ENCODE measurements around the gene UBE2M.
A peak's percentile ranks its signal among the peaks of the same experiment; 100 is the strongest.

UBE2M gene

DNA sequence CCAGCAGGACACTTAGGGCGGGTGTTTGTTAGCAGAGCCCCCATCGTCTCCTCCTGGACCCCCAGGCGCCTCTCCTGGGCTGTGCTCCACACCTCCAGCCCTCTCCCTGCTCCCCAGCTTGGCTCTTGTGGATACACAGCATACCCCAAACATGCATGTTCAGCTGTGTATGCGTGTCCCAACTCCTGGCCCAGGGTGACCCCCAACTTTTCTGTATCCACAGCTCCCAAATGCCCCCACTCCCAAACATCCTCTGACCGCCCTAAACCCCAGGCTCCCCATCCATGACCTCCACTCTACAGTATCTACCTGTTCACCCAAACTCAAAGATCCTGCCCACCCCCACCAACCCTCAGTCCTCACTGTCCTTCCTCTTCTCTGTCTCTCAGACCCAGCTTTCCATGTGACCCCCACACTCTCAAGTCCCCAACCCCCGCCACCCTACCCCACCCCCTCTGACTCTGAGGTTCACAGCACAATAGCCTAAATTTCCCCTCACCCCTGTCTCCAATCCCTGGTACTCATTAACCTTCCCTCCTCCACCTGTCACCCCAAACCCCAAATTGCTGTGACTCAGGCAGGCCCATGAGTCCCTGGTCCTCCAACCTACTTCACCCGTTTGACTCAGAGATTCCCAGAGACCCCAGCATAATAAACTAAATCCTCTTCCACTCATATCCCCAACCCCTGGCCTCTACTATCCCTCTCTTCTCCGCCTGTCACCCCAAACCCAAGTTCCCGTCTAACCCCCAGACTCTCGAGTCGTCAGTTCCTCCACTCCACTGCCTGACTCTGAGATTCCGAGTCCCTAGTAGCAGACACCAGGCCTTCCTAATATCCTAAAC, 968 bp downstream of the UBE2M start:
- intact Hi-C loops (cut with DNase I): loop anchor here (2.0 kb wide), 1 partner anchor 15 kb away; the partner anchor contains the start of gene MZF1
- peak in 2 of 10 donors; percentile 33 to 43 for DNase-seq

DNA sequence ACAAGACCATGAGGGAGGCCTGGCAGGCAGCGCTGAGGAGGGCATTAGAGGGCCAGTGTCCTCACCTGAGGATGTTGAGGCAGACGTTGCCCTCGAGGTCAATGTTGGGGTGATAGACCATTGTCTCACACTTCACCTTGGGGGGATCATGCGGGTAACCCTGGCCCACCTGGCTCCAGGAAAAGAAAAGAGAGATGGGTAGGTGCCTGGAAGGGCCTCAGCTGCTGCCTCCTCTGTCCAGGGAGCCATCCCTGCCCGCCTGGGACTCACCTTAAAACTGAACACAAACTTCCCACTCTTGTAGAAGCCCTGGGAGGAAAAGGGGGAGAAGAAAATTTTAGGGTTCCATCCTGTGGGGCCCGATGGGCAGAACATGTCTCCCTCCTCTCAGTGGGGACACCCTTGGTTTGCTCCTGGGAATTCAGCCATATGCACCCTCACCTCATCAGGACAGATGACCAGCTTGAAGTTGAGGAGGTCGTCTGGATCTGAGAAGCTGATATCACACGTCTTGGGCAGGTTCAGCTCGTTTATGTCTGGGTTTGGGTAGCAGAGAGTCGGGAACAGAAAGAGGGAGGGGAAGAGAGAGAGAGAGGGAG, 1.7 kb downstream of the UBE2M start:
- DNase-seq: peak in 2 of 10 donors; percentile 16 to 24
- intact Hi-C loops (cut with DNase I): no loop called here

DNA sequence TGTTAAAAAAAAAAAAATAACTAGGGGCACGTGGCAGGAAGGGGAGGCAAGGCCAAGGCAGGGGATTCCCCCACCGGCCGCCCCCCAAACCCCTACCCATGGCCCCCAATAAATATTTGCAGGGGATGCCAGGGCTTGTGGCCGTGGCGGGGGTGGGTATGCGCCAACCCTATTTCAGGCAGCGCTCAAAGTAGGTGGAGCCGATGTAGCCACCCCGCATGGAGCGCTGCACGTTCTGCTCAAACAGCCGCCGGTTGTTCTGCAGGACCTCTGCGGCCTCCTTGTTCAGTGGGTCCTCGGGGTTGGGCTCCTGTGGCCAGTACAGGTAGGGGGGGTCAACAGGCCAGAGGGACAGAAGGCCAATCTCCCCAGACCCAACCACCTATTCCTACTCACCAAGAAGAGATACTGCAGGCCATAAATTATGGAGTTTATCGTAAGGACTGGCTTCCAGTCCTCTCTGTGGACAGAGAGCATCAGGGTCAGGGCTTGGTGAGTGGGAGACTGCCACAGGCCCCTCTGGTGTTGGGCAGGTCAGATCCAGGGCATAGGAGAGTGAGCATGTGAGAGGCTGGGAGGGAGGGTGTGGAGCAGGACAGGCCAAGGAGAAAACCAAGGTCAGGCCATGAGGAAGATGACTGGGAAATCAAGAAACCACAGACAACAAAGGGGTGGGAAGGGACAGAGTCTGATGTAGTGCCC, 2.3 kb downstream of the UBE2M start:
- intact Hi-C loops (cut with DNase I): loop anchor here (1.0 kb wide), 1 partner anchor 12 kb away; the partner anchor contains the start of gene TRIM28
- peak in 2 of 10 donors; percentile 41 to 59 for DNase-seq

DNA sequence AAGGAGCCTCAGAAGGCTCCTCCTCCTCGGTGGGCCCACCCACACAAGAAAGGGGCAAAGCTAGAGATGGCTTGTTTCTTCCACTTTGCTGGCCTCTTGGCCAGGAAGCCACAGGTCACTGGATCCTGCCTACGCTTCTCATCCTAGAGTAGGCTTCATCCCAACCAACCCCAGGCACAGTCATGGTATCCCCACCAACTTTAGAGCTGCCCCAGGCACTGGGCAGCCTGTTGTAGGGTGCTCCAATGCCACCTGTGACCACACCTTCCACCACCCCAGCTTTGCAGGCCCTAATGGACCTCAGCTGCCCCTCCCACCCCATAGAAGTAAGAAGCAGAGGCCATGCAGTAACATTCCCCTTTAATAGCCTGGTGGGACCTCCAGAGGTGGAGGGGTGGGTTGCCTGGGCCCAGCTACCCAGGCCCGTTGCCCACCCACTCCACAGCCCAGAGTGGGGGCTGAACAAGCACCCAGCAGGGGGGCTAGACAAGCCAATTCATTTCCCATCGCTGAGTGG, 3.0 kb downstream of the UBE2M start:
- peak in 2 of 10 donors; percentile 43 to 57 for DNase-seq
- intact Hi-C loops (cut with DNase I): loop anchor here (1.0 kb wide), 1 partner anchor 11 kb away; the partner anchor contains the start of gene TRIM28

DNA sequence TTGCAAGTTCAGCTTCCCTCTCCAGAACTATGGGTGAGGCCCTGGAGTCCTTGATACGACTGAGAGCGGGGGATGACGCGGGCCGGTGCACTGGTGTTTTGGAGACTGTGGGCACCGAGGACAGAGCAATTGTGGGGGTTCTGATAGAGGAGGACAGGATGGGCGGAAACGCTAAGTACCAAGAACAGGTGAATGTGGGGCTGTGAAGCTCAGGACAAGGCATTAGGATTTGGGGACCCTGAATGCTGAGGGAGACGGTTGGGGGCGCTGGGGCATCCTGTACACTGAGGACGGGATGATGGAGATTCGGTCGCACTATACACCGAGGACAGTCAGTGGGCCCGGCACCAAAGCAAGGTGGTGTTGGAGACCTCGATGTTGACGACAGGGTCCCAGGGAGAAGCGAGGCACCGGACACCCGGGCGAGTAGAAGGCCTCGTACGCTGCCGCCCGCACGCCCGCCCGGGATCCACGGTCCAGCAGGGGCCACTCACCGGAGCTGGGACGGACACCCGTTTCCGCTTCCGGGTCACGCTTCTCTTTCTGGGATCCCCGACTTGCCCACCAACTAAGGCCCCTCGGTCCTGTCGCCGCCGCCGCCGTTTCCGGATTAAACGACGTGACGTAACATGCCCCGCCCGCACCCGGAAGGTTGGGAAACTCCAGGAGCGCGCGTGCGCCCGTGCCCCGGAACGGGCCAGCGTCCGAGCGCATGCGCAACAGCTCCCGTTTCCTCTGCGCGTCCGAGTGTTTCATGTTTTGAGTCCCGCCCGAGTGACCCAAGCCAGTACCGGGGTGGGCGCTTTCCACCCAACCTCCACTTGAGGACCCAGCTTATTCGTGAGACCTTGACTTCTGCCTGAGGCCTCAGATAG, 3.7 kb downstream of the UBE2M start, which contains the start of gene CHMP2A:
CHMP2A (minus strand) TSS at position 612 of the 875 bp plus-strand sequence. CDS start 893 bp downstream, outside the sequence.
- intact Hi-C loops (cut with DNase I): loop anchor here (1.0 kb wide), 1 partner anchor 10 kb away; the partner anchor contains the start of gene TRIM28

DNA sequence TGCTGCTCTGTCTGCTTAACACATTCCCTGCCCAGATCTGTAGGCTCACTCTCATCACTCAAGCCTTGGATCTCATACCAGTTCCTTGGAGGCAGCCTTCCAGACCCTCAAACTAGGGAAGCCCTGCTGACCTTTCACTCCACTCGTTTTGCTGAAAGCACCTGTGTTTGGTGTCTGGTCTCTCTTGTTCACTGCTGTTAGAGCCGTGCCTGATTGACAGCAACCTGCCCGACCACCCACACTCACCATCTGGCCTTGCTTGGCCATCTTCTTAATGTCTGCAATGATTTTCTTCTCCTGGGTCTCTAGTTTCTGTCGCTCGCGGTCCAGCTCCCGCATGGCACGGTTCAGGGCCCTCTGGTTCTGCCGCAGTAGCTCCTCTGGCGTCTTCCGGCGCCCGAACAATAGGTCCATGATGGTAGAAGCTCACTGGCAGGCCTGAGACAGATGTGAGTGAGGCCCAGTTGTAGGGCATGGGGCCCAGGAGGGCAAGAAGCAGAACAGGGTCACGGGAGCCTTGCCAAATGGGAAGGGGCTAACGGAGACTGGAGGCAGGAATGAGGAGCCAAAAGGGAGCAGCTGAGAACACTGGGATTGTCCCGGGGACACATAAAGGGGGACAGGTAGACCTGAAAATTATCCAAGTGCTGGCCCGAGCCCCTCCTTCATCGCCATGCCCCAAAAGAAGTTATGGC, 4.5 kb downstream of the UBE2M start:
- intact Hi-C loops (cut with DNase I): no loop called here
- peak in 2 of 10 donors; percentile 20 to 58 for DNase-seq

More for the DNA sequence above, 3.7 kb downstream of the UBE2M start, which contains the start of gene CHMP2A:
- peak; percentile 98 to 100 (median 99) for DNase-seq

DNA sequence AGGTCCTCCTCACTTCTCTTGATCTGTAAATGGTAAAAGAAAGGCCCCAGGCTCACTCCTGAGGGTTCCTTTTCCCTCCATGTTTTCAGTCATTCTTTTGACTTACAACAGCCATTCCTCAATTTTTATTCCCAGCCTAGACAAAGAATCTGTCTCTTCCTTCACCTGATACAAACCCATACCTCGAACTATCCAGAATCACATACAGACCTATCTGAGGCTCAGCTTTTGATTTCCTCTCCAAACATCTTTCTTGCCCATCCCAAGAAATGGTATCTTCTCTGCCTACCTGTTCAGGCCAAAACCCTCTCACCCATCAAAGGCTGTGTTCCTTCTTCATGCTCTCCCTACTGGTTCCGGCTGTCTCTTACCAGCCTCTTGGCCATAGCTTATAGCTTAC, 5.8 kb downstream of the UBE2M start:
- DNase-seq: no peak
- intact Hi-C loops (cut with DNase I): no loop called here

DNA sequence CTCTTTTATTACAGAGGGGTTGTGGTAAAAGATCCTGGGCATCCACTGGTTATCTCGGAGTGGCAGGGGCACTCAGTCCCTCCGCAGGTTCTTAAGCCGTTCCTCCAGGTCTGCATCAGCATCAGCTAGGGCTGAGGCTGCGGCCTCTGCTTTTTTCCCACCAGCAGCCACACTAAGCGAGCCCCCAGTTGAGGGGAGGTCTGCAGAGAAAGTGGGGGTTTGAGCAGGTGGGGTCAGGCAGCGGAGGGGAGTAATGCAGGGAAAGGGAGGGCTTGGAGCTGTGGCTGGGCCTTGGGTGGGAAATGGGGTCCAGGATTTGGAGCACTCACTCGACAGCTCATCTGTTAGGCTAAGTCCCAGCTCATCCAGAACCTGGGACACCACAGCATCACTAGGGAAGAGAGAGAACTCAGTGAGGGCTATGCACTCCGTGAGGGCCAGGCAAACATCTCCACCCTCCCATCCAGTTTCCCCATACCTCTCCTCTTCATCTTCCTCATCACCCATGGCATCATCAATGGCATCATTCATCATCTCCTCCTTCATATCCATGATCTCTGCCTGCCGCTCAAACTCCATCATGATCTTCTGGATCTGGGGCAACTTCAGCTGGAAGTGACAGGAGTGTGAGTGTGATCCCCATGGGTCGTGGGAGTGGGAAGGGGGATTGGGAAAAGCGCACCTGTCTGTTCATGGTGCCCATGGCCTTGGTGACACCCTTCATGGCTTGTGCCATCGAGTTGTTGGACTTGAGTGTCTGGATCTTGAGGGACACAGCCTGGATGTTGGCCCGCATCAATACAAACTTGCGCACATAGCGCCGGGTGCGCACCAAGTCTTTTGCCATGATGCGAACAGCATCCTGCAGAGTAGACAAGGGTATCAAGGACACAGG, 6.6 kb downstream of the UBE2M start:
- DNase-seq: peak in 2 of 10 donors; percentile 49 to 61
- intact Hi-C loops (cut with DNase I): no loop called here

DNA sequence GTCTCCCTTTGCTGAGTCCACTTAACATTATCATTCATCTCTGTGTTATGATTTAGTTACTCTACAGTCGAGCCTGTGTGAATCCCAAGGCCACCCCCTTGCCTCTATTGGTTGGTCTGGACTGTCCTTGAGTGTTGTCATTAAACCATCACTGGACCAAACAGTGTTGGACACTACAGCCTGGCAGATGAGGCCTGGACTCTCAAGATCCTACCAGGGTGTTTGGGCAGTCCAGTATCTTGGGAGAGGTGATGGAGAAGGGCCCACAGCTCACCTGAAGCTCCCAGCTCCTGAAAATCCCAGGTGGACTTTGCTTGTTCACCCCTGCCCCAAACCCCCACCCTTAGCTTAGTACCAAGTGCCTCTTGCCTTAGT, 7.3 kb downstream of the UBE2M start:
- no peak for DNase-seq
- intact Hi-C loops (cut with DNase I): no loop called here

DNA sequence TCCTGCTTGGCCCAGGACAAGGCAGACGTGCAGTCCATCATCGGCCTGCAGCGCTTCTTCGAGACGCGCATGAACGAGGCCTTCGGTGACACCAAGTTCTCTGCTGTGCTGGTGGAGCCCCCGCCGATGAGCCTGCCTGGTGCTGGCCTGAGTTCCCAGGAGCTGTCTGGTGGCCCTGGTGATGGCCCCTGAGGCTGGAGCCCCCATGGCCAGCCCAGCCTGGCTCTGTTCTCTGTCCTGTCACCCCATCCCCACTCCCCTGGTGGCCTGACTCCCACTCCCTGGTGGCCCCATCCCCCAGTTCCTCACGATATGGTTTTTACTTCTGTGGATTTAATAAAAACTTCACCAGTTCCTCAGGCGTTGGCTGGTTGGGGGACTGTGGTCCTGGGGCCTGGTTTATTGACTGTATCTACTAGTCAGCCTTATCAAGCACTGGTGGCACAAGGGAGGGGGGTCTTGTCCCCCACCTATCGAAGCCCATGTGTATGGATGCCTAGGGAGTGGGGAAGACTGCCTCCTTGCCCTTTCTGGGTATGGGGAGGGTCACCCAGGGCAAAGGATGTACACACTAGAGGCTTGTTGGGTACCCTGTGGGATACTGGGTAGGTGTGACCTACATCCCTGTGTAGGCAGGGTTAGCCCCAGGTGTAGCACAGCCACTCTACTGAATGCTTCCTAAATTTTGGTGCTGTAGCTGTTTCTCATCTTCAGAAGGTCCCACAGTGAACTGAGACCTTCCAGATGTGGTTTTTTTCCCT, 7.9 kb downstream of the UBE2M start:
- DNase-seq: peak in 2 of 10 donors; percentile 50 to 73
- intact Hi-C loops (cut with DNase I): no loop called here

DNA sequence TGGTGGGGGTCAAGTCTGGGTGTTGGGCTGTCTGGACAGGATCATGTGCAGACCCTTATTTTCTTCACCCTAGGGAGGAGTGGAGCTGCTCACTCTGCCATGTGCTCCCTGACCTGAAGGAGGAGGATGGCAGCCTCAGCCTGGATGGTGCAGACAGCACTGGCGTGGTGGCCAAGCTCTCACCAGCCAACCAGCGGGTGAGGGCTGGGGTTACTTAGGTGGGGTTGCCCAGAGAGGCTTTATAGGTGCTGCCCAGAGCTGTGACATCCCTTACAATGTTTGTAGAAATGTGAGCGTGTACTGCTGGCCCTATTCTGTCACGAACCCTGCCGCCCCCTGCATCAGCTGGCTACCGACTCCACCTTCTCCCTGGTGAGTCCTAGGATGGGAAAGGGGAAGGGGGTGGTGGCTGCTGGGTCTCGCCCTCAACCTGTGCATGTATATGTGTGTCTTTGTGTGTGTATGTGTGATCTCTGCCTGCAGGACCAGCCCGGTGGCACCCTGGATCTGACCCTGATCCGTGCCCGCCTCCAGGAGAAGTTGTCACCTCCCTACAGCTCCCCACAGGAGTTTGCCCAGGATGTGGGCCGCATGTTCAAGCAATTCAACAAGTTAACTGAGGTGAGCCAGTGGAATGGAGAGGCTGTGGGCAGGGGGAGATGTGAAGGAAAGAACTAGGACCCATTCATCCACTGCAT, 8.6 kb downstream of the UBE2M start:
- DNase-seq: peak in 2 of 10 donors; percentile 39 to 62
- intact Hi-C loops (cut with DNase I): no loop called here

DNA sequence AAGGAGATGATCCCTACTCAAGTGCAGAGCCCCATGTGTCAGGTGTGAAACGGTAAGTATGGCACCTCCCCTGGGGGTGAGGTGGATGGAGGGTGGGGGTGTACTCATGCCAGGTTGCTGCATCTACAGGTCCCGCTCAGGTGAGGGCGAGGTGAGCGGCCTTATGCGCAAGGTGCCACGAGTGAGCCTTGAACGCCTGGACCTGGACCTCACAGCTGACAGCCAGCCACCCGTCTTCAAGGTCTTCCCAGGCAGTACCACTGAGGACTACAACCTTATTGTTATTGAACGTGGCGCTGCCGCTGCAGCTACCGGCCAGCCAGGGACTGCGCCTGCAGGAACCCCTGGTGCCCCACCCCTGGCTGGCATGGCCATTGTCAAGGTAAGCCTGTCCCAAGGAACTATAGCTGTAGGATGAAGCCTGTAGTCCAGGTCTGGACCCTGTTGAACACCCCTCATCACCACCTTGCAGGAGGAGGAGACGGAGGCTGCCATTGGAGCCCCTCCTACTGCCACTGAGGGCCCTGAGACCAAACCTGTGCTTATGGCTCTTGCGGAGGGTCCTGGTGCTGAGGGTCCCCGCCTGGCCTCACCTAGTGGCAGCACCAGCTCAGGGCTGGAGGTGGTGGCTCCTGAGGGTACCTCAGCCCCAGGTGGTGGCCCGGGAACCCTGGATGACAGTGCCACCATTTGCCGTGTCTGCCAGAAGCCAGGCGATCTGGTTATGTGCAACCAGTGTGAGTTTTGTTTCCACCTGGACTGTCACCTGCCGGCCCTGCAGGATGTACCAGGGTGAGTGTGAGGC, 9.3 kb downstream of the UBE2M start:
- intact Hi-C loops (cut with DNase I): no loop called here
- peak in 2 of 10 donors; percentile 28 to 79 for DNase-seq

DNA sequence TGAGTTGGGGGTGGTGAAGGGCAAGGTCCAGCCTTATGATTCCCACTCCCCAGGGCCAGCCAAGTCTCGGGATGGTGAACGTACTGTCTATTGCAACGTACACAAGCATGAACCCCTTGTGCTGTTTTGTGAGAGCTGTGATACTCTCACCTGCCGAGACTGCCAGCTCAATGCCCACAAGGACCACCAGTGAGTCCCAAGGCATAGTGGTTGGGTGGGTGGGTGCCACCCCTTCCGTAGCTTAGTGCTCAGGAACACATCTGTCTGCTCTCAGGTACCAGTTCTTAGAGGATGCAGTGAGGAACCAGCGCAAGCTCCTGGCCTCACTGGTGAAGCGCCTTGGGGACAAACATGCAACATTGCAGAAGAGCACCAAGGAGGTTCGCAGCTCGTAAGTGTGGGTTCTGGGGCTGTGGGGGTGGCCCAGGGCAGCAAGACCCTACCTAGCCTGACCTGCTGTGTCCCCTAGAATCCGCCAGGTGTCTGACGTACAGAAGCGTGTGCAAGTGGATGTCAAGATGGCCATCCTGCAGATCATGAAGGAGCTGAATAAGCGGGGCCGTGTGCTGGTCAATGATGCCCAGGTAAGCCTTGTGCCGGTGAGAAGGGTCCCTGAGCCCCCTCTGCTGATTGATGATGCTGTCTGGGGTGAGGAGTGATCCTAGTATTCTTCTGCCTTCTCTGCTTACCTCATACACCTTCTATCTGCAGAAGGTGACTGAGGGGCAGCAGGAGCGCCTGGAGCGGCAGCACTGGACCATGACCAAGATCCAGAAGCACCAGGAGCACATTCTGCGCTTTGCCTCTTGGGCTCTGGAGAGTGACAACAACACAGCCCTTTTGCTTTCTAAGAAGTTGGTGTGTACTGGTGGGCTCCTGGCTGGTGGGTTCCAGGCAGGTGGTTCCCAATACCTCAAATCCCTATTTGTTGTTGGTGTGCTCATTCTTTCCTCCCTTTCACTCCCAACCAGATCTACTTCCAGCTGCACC, 10.8 kb downstream of the UBE2M start:
- peak in 2 of 10 donors; percentile 20 to 50 for DNase-seq
- intact Hi-C loops (cut with DNase I): no loop called here

DNA sequence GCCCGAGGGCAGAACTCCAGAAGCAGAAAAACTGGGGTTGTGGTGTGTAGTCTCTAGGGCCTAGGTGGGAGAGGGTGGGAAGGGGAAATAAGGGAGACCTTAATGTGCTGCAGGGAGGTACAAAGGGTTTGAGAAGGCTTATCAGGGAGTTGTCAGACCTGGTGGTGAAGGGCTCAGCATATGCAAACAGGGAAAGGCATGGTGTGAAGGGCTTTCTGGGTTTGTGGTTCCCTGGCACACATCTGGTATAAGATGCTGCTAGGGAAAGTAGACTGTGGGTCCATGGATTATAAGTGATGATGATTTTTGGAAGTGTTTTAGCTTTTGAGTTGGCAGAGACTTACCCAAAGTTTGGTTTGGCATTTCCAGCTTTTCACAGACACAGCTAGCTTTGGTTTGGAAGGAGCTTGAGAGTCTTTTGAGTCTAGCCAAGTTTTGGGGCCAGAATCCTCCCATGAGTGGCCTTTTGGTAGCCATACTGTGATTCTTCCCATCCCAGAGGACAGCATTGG, 12.3 kb downstream of the UBE2M start:
- intact Hi-C loops (cut with DNase I): no loop called here
- DNase-seq: no peak

Measured in posterior cingulate gyrus (tissue), 11 donors.